ENCODE measurements around the gene USP19. TPM values are rescaled to one million over a fixed set of nuclear protein-coding genes. Genes with fewer than 3 reads are reported as not detected.

The USP19 gene, protein sequence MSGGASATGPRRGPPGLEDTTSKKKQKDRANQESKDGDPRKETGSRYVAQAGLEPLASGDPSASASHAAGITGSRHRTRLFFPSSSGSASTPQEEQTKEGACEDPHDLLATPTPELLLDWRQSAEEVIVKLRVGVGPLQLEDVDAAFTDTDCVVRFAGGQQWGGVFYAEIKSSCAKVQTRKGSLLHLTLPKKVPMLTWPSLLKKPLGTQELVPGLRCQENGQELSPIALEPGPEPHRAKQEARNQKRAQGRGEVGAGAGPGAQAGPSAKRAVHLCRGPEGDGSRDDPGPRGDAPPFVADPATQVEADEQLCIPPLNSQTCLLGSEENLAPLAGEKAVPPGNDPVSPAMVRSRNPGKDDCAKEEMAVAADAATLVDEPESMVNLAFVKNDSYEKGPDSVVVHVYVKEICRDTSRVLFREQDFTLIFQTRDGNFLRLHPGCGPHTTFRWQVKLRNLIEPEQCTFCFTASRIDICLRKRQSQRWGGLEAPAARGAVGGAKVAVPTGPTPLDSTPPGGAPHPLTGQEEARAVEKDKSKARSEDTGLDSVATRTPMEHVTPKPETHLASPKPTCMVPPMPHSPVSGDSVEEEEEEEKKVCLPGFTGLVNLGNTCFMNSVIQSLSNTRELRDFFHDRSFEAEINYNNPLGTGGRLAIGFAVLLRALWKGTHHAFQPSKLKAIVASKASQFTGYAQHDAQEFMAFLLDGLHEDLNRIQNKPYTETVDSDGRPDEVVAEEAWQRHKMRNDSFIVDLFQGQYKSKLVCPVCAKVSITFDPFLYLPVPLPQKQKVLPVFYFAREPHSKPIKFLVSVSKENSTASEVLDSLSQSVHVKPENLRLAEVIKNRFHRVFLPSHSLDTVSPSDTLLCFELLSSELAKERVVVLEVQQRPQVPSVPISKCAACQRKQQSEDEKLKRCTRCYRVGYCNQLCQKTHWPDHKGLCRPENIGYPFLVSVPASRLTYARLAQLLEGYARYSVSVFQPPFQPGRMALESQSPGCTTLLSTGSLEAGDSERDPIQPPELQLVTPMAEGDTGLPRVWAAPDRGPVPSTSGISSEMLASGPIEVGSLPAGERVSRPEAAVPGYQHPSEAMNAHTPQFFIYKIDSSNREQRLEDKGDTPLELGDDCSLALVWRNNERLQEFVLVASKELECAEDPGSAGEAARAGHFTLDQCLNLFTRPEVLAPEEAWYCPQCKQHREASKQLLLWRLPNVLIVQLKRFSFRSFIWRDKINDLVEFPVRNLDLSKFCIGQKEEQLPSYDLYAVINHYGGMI (N-terminal part only)
- 73.0 TPM for total RNA-seq

- peak; percentile 97 for DNase-seq
These were observed at the start of gene USP19 for GRCh38 chr3:49120438-49121131. TSS of gene USP19 (minus strand) at chr3:49120823. CDS start at chr3:49119145, 1,678 bp downstream.

GRCh38 chr3:49166752-49167556 is 46.3 kb upstream of the USP19 start:
- no peak for DNase-seq

DNA sequence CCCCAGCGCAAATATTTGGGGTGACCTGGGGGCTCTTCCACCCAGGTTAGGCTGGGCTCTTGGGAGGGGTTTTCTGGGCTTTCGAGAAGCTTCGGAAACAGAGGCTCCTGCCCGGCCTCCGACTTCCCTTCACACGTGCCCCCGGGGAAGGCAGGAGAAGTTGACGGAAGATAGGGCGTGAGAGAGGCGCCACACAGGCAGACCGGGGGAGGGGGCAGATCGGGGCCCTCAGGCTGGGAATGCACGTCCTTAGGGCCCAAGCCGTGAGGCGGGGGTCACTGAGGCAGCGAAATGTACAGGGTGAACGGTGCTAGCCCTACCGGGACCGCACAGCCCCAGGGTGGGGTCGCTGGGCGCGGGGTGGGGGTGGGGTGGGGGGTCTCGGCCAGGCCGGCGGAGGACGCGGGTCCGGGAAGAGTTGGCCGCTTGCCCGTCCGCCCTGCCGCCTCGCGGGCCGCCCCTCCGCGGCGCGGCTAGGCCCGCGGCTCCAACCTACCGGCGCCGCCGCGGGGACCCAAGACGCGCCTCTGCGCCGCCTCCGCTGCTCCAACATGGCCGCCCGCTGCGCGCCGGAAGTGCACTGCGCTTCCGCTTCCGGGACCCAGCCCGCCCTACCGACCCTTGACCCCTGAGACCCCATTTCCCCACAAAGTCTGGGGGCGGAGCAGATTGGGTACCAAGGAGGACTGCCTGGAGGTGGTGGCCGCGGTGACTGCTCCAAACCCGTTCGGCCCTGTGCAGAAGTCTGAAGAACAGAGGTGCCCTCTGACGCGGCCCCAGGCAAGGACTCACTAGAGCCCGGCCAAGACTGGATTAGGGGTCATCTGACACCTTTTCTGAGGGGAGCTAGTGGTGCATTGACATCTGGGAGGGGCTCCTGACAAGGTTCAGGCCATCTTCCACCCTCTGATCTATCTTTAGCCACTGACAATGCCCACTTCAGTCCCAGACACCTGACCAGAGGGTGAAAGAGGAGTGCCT is 45.4 kb upstream of the USP19 start, which contains the start of gene CCDC71:
Gene CCDC71 (minus strand): TSS at position 561 of the 981 bp plus-strand sequence. CDS start 2,123 bp downstream, outside the sequence.
- DNase-seq: peak; percentile 89

GRCh38 chr3:49164983-49165720 is 44.5 kb upstream of the USP19 start:
- no peak for DNase-seq

DNA sequence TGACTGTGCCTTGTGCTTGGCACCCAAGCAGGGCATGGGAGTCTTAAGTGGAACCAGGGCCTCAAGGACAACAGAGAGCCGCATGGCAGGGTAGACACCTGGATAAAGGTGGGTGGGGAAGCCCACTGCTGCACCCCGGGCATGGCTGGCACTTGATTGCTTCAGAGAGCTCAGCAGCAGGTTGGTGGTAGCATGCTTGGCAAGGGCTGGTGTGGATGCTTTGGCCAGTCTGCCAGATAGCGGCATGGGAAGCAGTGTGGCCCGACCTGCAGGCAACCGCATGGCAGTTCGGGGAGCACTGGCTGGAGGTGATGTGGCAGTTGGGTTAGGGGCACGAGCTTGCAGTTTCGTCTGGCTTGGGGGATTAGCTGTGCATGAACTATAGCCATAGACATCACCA is 43.0 kb upstream of the USP19 start:
- DNase-seq: no peak

DNA sequence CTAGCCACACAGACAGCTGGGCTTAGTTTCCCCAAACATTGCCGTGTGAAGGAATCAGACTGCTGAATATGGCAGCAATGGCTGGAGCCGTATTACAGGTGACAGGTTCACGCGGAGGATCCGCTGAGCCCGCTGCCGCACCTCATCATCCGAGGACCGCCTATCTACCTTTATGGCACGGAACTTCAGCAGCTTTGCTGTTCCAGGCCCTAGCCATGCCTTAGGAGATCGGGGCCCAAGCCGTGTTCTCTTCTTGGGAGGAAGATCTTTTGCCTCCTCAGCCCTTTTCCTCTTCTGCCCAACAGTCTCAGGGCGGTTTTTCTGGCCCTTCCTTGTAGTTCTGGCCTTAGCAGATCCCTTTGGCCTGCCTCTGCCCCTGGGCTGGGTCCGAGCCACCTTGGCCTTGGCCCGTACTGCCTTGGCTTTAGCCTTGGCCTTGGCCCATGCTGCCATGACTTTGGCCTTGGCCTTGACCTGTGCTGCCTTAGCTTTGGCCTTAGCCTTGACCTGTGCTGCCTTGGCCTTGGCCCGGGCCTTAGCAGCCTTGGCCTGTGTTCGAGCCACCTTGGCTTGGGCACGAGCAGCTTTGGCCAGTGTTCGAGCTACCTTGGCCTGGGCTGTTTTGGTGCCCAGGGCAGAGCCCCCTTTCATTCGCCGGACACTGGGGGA is 42.3 kb upstream of the USP19 start:
- DNase-seq: no peak

DNA sequence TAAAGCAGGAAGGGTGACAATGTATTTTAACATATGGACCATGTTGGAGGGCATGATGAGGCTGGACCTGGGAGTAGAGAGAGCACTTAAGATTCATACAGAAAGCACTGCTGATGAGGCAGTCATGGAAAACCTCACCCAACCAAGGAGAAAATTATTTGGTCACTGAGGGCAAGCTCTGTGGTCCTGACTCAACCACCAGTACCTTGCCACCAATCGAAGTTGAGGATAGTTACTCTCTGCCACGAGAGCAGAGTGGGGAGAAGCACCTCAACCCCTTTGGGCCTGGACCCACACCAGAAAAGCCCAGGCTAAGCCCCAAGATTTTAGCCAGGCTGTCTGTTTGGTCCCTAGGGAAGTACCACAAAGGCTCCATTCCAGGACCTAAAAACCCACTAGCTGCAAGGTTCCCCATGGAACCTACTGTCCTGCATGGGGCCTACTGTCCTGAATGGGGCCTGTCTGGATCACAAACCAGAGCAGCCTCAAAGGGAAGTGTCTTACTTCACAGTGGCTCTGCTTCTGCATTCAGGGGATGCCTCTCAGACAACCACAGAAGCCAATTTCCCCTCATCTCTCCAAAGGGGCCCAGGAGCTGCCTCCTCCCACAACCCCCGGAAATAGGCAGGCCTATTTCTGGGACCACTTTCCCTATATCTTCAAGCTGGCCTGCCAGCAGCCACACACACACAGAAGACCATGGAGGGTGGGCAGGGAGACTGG is 41.3 kb upstream of the USP19 start:
- no peak for DNase-seq

DNA sequence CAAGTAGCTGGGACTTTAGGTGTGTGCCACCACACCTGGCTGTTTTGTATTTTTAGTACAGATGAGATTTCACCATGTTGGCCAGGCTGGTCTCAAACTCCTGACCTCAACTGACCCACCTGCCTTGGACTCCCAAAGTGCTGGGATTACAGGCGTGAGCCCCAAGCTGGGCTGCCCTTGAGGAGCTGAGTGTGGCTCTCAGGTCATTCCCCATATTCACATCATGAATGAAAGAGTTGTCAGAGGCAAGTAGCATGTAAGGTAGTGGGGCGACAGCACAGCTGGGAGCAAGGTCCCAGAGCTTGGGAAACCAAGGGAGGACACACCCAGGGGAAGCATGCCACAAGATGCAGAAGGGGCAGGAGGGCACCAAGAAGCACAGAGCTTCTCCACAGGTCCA is 40.6 kb upstream of the USP19 start:
- no peak for DNase-seq

GRCh38 chr3:49158792-49159191 is 38.2 kb upstream of the USP19 start:
- DNase-seq: no peak

DNA sequence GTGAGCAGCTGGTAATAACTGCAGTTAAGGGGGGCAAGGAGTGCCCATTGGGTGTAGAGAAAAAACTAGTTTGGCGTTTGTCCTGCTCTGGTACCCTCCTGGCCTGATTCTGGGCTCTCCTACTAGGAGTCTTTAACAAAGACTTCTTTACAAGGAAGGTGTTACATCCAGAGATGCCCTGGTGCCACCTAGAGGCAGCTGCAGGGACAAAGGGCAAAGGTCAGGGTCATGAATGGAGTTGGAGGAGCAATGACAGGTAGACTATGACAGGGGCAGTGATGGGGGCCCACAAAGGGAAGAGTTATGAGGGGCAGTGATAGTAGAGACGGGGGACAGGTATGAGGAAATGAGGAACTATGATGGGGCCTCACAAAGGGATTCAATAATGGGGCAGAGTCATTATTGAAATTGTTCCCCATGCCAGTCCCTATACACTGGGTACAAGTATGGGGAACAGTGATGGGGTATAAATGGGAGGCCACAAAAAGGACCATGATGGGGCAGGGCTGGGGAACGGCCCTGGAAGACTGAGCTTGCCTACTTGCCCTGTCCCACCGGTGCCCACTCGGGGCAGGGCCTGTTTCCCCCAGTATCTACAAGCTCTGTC is 37.6 kb upstream of the USP19 start:
- peak; percentile 27 for DNase-seq

- DNase-seq: no peak
These were observed 36.7 kb upstream of the USP19 start for GRCh38 chr3:49157289-49157688.

GRCh38 chr3:49153349-49153912 is 32.8 kb upstream of the USP19 start:
- no peak for DNase-seq

GRCh38 chr3:49151610-49152009 is 31.0 kb upstream of the USP19 start:
- no peak for DNase-seq

DNA sequence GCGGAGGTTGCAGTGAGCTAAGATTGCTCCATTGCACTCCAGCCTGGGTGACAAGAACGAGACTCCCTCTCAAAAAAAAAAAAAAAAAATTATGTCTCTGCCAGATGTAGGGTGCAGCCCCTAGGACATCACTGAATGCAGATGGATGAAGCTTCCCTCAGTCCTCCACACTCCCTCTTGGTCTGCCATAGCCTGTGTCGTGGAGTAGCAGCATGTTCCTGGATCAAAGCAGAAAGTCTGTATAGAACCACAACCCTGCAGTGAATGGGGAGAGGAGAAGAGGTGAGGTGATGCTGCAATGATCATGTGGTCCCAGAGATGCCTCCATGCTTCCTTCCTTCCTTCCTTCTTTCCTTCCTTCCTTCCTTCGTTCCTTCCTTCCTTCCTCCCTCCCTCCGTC is 27.5 kb upstream of the USP19 start:
- no peak for DNase-seq

DNA sequence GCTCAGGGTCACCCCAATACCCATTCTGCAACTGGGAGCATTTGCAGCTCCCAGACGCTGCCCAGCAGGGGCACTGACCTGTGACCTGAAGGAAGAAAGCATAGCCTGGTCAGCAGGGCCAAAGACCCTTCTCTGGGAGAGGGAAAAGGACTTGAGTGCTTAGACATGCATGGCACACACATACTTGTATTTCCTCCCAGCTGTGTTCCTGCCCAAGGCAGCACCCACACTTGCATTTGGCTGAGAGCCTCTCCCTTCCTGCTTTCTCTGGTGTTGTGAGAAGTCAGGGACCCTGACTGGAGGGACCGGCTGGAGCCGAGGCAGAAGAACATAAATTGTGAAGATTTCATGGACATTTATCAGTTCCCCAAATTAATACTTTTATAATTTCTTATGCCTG is 19.5 kb upstream of the USP19 start:
- DNase-seq: no peak

GRCh38 chr3:49135499-49135898 is 14.9 kb upstream of the USP19 start:
- DNase-seq: no peak
